ENCODE results near the gene CORO2B.
"Not testable (repeated sequence)": the region's sequence is repeated elsewhere in the genome, so short reads cannot be mapped to it uniquely, and the experiment has no call there.

CORO2B gene

GRCh38 chr15:68631601-68632051 is 52.8 kb downstream of the CORO2B start:
- no peak for DNase-seq

- no peak for DNase-seq
Observed at GRCh38 chr15:68632101-68632500, 53.3 kb downstream of the CORO2B start.

- DNase-seq, result no peak
Observed at GRCh38 chr15:68633231-68634121, 54.7 kb downstream of the CORO2B start.

GRCh38 chr15:68634122-68634482 is 55.3 kb downstream of the CORO2B start:
- no peak for DNase-seq

- no peak for DNase-seq
Observed at GRCh38 chr15:68634531-68634930, 55.7 kb downstream of the CORO2B start.

- no peak for DNase-seq
Observed at GRCh38 chr15:68635141-68635540, 56.3 kb downstream of the CORO2B start.

GRCh38 chr15:68636256-68636655 is 57.5 kb downstream of the CORO2B start:
- DNase-seq, result no peak

- DNase-seq, result no peak
Observed at GRCh38 chr15:68637767-68638404, 59.1 kb downstream of the CORO2B start.

- no peak for DNase-seq
Observed at GRCh38 chr15:68638953-68639515, 60.2 kb downstream of the CORO2B start.

GRCh38 chr15:68639926-68640600 is 61.3 kb downstream of the CORO2B start:
- DNase-seq, result no peak

- no peak for DNase-seq
Observed at GRCh38 chr15:68640791-68641331, 62.1 kb downstream of the CORO2B start.

- no peak for DNase-seq
Observed at GRCh38 chr15:68641376-68641775, 62.6 kb downstream of the CORO2B start.

GRCh38 chr15:68642491-68642845 is 63.7 kb downstream of the CORO2B start:
- DNase-seq, result no peak

GRCh38 chr15:68643216-68643830 is 64.5 kb downstream of the CORO2B start:
- no peak for DNase-seq

- DNase-seq, result no peak
Observed at GRCh38 chr15:68644083-68644904, 65.5 kb downstream of the CORO2B start.

GRCh38 chr15:68644996-68645395 is 66.2 kb downstream of the CORO2B start:
- no peak for DNase-seq

- DNase-seq, result no peak
Observed at GRCh38 chr15:68646156-68646555, 67.4 kb downstream of the CORO2B start.

GRCh38 chr15:68646696-68647095 is 67.9 kb downstream of the CORO2B start:
- no peak for DNase-seq

- DNase-seq, result not testable (repeated sequence)
Observed at GRCh38 chr15:68647361-68647760, 68.6 kb downstream of the CORO2B start.

- DNase-seq, result peak; percentile 58
Observed at GRCh38 chr15:68650901-68651709, 72.3 kb downstream of the CORO2B start.
